Liver (tissue), 9 donors: Measurements from ENCODE around the gene DBP. TPM values are rescaled to one million over a fixed set of nuclear protein-coding genes. Genes with fewer than 3 reads are reported as not detected.
"Not testable (repeated sequence)": the region's sequence is repeated elsewhere in the genome, so short reads cannot be mapped to it uniquely, and the experiment has no call there.

ENCODE experiments used
- DNase-seq: peaks from one replicate; pipeline ENCODE4 v3.0.0-alpha.2; 2017; ENCODE audit warnings: low spot score
- H3K27ac ChIP-seq, 2 donors: one replicate each; pipeline ENCODE4 v1.7.0; 2013; ENCODE audit warnings: inconsistent platforms in 2 of 2, low read length in 2 of 2, control low read depth in 1 of 2, low read depth in 1 of 2, mild to moderate bottlenecking in 1 of 2
- H3K27me3 ChIP-seq, 4 donors: one replicate each; pipeline versions ENCODE4 v1.6.1 to v1.7.0; 2013; ENCODE audit warnings: low read length in 3 of 4, inconsistent platforms in 1 of 4, mild to moderate bottlenecking in 1 of 4, moderate library complexity in 1 of 4; ENCODE audit not compliant: control insufficient read depth in 4 of 4, insufficient read depth in 4 of 4
- H3K36me3 ChIP-seq, 4 donors: one replicate each; pipeline versions ENCODE4 v1.6.1 to v1.7.0; 2013; ENCODE audit warnings: low read length in 3 of 4, mild to moderate bottlenecking in 3 of 4, low read depth in 1 of 4, moderate library complexity in 1 of 4; ENCODE audit not compliant: control insufficient read depth in 4 of 4, insufficient read depth in 3 of 4
- H3K4me1 ChIP-seq, 4 donors: one replicate each; pipeline versions ENCODE4 v1.6.1 to v1.7.0; 2013; ENCODE audit warnings: low read length in 3 of 4, mild to moderate bottlenecking in 3 of 4, moderate library complexity in 1 of 4; ENCODE audit not compliant: control insufficient read depth in 4 of 4, insufficient read depth in 4 of 4
- H3K4me3 ChIP-seq, 3 donors: one replicate each; pipeline versions ENCODE4 v1.6.1 to v1.7.0; 2013; ENCODE audit warnings: low read length in 3 of 3, control low read depth in 1 of 3, low read depth in 1 of 3, mild to moderate bottlenecking in 1 of 3
- H3K9ac ChIP-seq, 2 donors: one replicate each; pipeline ENCODE4 v1.7.0; 2013; ENCODE audit warnings: low read length in 2 of 2, mild to moderate bottlenecking in 2 of 2, moderate library complexity in 2 of 2, control low read depth in 1 of 2, low read depth in 1 of 2
- H3K9me3 ChIP-seq, 4 donors: one replicate each; pipeline versions ENCODE4 v1.6.1 to v1.7.0; 2013; ENCODE audit warnings: low read length in 3 of 4; ENCODE audit not compliant: control insufficient read depth in 4 of 4
- ATF3 ChIP-seq: IDR thresholded peaks from 2 replicates; pipeline ENCODE4 v1.6.1; 2016; ENCODE audit warnings: antibody characterized with exemption
- CTCF ChIP-seq: fragments of 150-350 bp; IDR thresholded peaks from 2 replicates; pipeline ENCODE4 v1.5.1; 2017; ENCODE audit warnings: improper control_type of control experiment, low read depth, low read length; ENCODE audit not compliant: missing input control
- EGR1 ChIP-seq, 2 donors: IDR thresholded peaks; 2 replicates each; pipeline ENCODE4 v1.6.1; 2016 to 2018; ENCODE audit warnings: antibody characterized with exemption in 2 of 2, low read depth in 2 of 2
- FOXA2 ChIP-seq: IDR thresholded peaks from 2 replicates; pipeline ENCODE4 v1.6.1; 2016; ENCODE audit warnings: antibody characterized with exemption
- GABPA ChIP-seq, 2 donors: IDR thresholded peaks in 1 of 2; conservative IDR thresholded peaks in 1 of 2; 2 replicates each; pipeline ENCODE4 v1.6.1; 2016; ENCODE audit warnings: antibody characterized with exemption in 2 of 2, mild to moderate bottlenecking in 1 of 2, moderate library complexity in 1 of 2
- HNF4A ChIP-seq, 2 donors: conservative IDR thresholded peaks; 2 replicates each; pipeline ENCODE4 v1.6.1; 2016; ENCODE audit warnings: antibody characterized with exemption in 2 of 2, mild to moderate bottlenecking in 2 of 2
- HNF4G ChIP-seq: IDR thresholded peaks from 2 replicates; pipeline ENCODE4 v1.6.1; 2016; ENCODE audit warnings: antibody characterized with exemption
- MAX ChIP-seq: IDR thresholded peaks from 2 replicates; pipeline ENCODE4 v1.6.1; 2016; ENCODE audit warnings: antibody characterized with exemption
- NR2F2 ChIP-seq: IDR thresholded peaks from 2 replicates; pipeline ENCODE4 v1.6.1; 2016; ENCODE audit warnings: antibody characterized with exemption
- RAD21 ChIP-seq, 2 donors: IDR thresholded peaks; 2 replicates each; pipeline ENCODE4 v1.6.1; 2016; ENCODE audit warnings: antibody characterized with exemption in 2 of 2, mild to moderate bottlenecking in 2 of 2
- REST ChIP-seq: IDR thresholded peaks from 2 replicates; pipeline ENCODE4 v1.6.1; 2016; ENCODE audit warnings: antibody characterized with exemption, mild to moderate bottlenecking
- RXRA ChIP-seq, 2 donors: IDR thresholded peaks; 2 replicates each; pipeline ENCODE4 v1.6.1; 2017 to 2018; ENCODE audit warnings: antibody characterized with exemption in 2 of 2, mild to moderate bottlenecking in 1 of 2
- SP1 ChIP-seq: IDR thresholded peaks from 2 replicates; pipeline ENCODE4 v1.6.1; 2018; ENCODE audit warnings: antibody characterized with exemption, mild to moderate bottlenecking
- TAF1 ChIP-seq: conservative IDR thresholded peaks from 2 replicates; pipeline ENCODE4 v1.6.1; 2016; ENCODE audit warnings: antibody characterized with exemption, mild to moderate bottlenecking
- YY1 ChIP-seq: IDR thresholded peaks from 2 replicates; pipeline ENCODE4 v1.6.1; 2016; ENCODE audit warnings: antibody characterized with exemption, mild to moderate bottlenecking
- ZBTB33 ChIP-seq: IDR thresholded peaks from 2 replicates; pipeline ENCODE4 v1.6.1; 2016; ENCODE audit warnings: antibody characterized with exemption
- WGBS: extraction: QIAGEN DNeasy Blood & Tissue Kit; methylation state at CpG from one replicate; pipeline ENCODE4 v1.1.7; 2013; 5-methylcytosine and 5-hydroxymethylcytosine counted together
- polyA plus RNA-seq, 2 donors: library from polyadenylated mRNA; stranded (reverse) in 1 of 2; unstranded in 1 of 2; fragments of 200-250 nt in 1 of 2; fragments of >200 nt in 1 of 2; fragmentation: Nextera tagmentation in 1 of 2; extraction: Ambion mirVana in 1 of 2; gene quantifications; one replicate each; pipeline versions ENCODE4 v1.2.1 to v1.2.3, GENCODE V29; 2013 to 2015
- total RNA-seq, 2 donors: library from RNA; depleted of rRNA; stranded (reverse); fragments of >200 nt; gene quantifications; one replicate each; pipeline ENCODE4 v1.2.3, GENCODE V29; 2014
- donor health status: healthy.
- donor health status: healthy.
- donor health status: healthy.
- donor health status: healthy.
- donor health status: healthy.

DBP gene
- total and polyA plus RNA-seq, 4 donors = 1.2 to 4.5 (median 1.8) TPM

- whole genome bisulfite sequencing = 93% methylated on average over 45 of the region's 45 CpGs
- H3K4me3 ChIP-seq = no peak overlapping the region
- no peak for DNase-seq
- H3K9ac ChIP-seq = no peak overlapping the region
- no peak overlapping the region for H3K27ac ChIP-seq
- TF ChIP-seq CTCF (no peak), FOXA2 (no peak), MAX (no peak), ATF3 (no peak), TAF1 (no peak), REST (no peak), HNF4A (conservative IDR thresholded peaks at IDR 0.05) (no peak), EGR1 (IDR thresholded peaks at IDR 0.05; ENCODE audit: low read depth in 2 of 2) (no peak), NR2F2 (no peak), HNF4G (no peak), YY1 (no peak), RAD21 (IDR thresholded peaks at IDR 0.05) (no peak), SP1 (no peak)
- no peaks in the 10 kb centered on the region for H3K9me3 ChIP-seq
- H3K36me3 ChIP-seq = no peaks in the 10 kb centered on the region
- no peaks in the 10 kb centered on the region for H3K27me3 ChIP-seq
- peaks cover 4 to 9% (median 8%) of the 10 kb centered on the region in 4 donors for H3K4me1 ChIP-seq
These were observed 43.4 kb upstream of the DBP start for GRCh38 chr19:48680436-48681126.

- H3K27ac ChIP-seq, H3K4me3 ChIP-seq, H3K9ac ChIP-seq, H3K36me3 ChIP-seq, DNase-seq, H3K27me3 ChIP-seq, H3K9me3 ChIP-seq: not testable (repeated sequence)
- peaks cover 4 to 11% (median 8%) of the 10 kb centered on the region in 4 donors for H3K4me1 ChIP-seq
- WGBS = 97% methylated on average over 18 of the region's 19 CpGs
These were observed 42.8 kb upstream of the DBP start for GRCh38 chr19:48680006-48680405.

GRCh38 chr19:48678201-48678600 lies 41.0 kb upstream of the DBP start:
- no peak overlapping the region for H3K27ac ChIP-seq
- WGBS = 82% methylated on average over 4 of the region's 4 CpGs
- no peak for DNase-seq
- TF ChIP-seq MAX (no peak), RAD21 (IDR thresholded peaks at IDR 0.05) (no peak), SP1 (no peak), CTCF (no peak), FOXA2 (no peak), HNF4G (no peak), RXRA (IDR thresholded peaks at IDR 0.05) (no peak), ZBTB33 (no peak), ATF3 (no peak), EGR1 (IDR thresholded peaks at IDR 0.05; ENCODE audit: low read depth in 2 of 2) (no peak), GABPA (IDR thresholded peaks at IDR 0.05 in 1 of 2, conservative IDR thresholded peaks at IDR 0.05 in 1 of 2) (no peak)

More at GRCh38 chr19:48678201-48678600, 41.0 kb upstream of the DBP start:
- H3K4me1 ChIP-seq = peaks cover 0 to 3% (median 0%) of the 10 kb centered on the region in 4 donors
- H3K36me3 ChIP-seq = no peaks in the 10 kb centered on the region
- H3K9me3 ChIP-seq = no peaks in the 10 kb centered on the region
- no peak overlapping the region for H3K4me3 ChIP-seq
- no peaks in the 10 kb centered on the region for H3K27me3 ChIP-seq
- no peak overlapping the region for H3K9ac ChIP-seq
